WTC11 (cell line): ENCODE data around the gene DMXL2. TPM values are rescaled to one million over a fixed set of nuclear protein-coding genes. Genes with fewer than 3 reads are reported as not detected.

ENCODE experiments used
- ATF3 ChIP-seq: sonication (generic); formaldehyde crosslinking; conservative IDR thresholded peaks from 2 replicates; pipeline ENCODE4 v1.8.1; 2022; ENCODE audit warnings: mild to moderate bottlenecking, missing genetic modification reagents
- ATF6 ChIP-seq: sonication (generic); formaldehyde crosslinking; IDR thresholded peaks from 2 replicates; pipeline ENCODE4 v1.8.1; 2023; ENCODE audit warnings: mild to moderate bottlenecking, missing genetic modification reagents
- CREB1 ChIP-seq: sonication (generic); formaldehyde crosslinking; IDR thresholded peaks from 2 replicates; pipeline ENCODE4 v1.8.0; 2023; ENCODE audit warnings: mild to moderate bottlenecking, missing genetic modification reagents
- E2F5 ChIP-seq: sonication (generic); formaldehyde crosslinking; IDR thresholded peaks from 2 replicates; pipeline ENCODE4 v1.8.1; 2022; ENCODE audit warnings: mild to moderate bottlenecking, moderate library complexity, missing genetic modification reagents
- EMX1 ChIP-seq: fragments of 250-450 bp; sonication (Bioruptor Pico); IDR thresholded peaks from 2 replicates; pipeline ENCODE4 v1.8.0; 2021; ENCODE audit warnings: mild to moderate bottlenecking
- FOXP1 ChIP-seq: sonication (generic); formaldehyde crosslinking; IDR thresholded peaks from 2 replicates; pipeline ENCODE4 v1.8.0; 2022; ENCODE audit warnings: missing genetic modification reagents, mild to moderate bottlenecking, moderate library complexity, borderline replicate concordance
- FOXP4 ChIP-seq: sonication (generic); formaldehyde crosslinking; IDR thresholded peaks from 2 replicates; pipeline ENCODE4 v1.8.0; 2022; ENCODE audit warnings: mild to moderate bottlenecking, missing genetic modification reagents
- HMGXB4 ChIP-seq: sonication (generic); formaldehyde crosslinking; IDR thresholded peaks from 2 replicates; pipeline ENCODE4 v1.8.1; 2023; ENCODE audit warnings: mild to moderate bottlenecking, moderate library complexity, missing genetic modification reagents
- JAZF1 ChIP-seq: fragments of 250-450 bp; sonication (Bioruptor Pico); IDR thresholded peaks from 2 replicates; pipeline ENCODE4 v1.9.0; 2021; ENCODE audit warnings: moderate library complexity, mild to moderate bottlenecking, inconsistent platforms
- JUN ChIP-seq: sonication (generic); formaldehyde crosslinking; IDR thresholded peaks from 2 replicates; pipeline ENCODE4 v1.8.0; 2023; ENCODE audit warnings: mild to moderate bottlenecking, missing genetic modification reagents
- NFATC4 ChIP-seq: fragments of 250-450 bp; sonication (Bioruptor Pico); IDR thresholded peaks from 2 replicates; pipeline ENCODE4 v1.9.0; 2021; ENCODE audit warnings: mild to moderate bottlenecking
- PRDM15 ChIP-seq: sonication (generic); formaldehyde crosslinking; IDR thresholded peaks from 2 replicates; pipeline ENCODE4 v1.8.0; 2022; ENCODE audit warnings: missing genetic modification reagents
- SMAD4 ChIP-seq: sonication (generic); formaldehyde crosslinking; IDR thresholded peaks from 2 replicates; pipeline ENCODE4 v1.8.0; 2022; ENCODE audit warnings: mild to moderate bottlenecking, missing genetic modification reagents
- TEAD1 ChIP-seq: sonication (generic); formaldehyde crosslinking; IDR thresholded peaks from 2 replicates; pipeline ENCODE4 v1.8.0; 2022; ENCODE audit warnings: mild to moderate bottlenecking, missing genetic modification reagents
- TP53 ChIP-seq: sonication (generic); formaldehyde crosslinking; IDR thresholded peaks from 2 replicates; pipeline ENCODE4 v1.8.1; 2023; ENCODE audit warnings: mild to moderate bottlenecking, missing genetic modification reagents
- USF1 ChIP-seq: sonication (generic); formaldehyde crosslinking; IDR thresholded peaks from 2 replicates; pipeline ENCODE4 v1.8.0; 2022; ENCODE audit warnings: mild to moderate bottlenecking, missing genetic modification reagents
- ZBTB43 ChIP-seq: sonication (generic); formaldehyde crosslinking; IDR thresholded peaks from 2 replicates; pipeline ENCODE4 v1.8.1; 2023; ENCODE audit warnings: mild to moderate bottlenecking, missing genetic modification reagents
- ZNF416 ChIP-seq: fragments of 250-450 bp; sonication (Bioruptor Pico); IDR thresholded peaks from 2 replicates; pipeline ENCODE4 v1.9.0; 2021; ENCODE audit warnings: mild to moderate bottlenecking, inconsistent platforms
- ZNF423 ChIP-seq: fragments of 250-450 bp; sonication (Bioruptor Pico); IDR thresholded peaks from 2 replicates; pipeline ENCODE4 v2.1.2; 2022; ENCODE audit warnings: mild to moderate bottlenecking, moderate library complexity
- ZNF425 ChIP-seq: fragments of 250-450 bp; sonication (Bioruptor Pico); conservative IDR thresholded peaks from 2 replicates; pipeline ENCODE4 v1.9.0; 2021; ENCODE audit warnings: mild to moderate bottlenecking
- ZNF671 ChIP-seq: fragments of 250-450 bp; sonication (Bioruptor Pico); IDR thresholded peaks from 2 replicates; pipeline ENCODE4 v1.8.0; 2021; ENCODE audit warnings: mild to moderate bottlenecking
- total RNA-seq: library from RNA; stranded (reverse); gene quantifications from 3 replicates; pipeline ENCODE4 v1.2.3, GENCODE V29; 2021

Gene DMXL2
- total RNA-seq, 1 experiment from 2014 or later: 10.4 TPM

GRCh38 chr15:51622604-51623370, at the start of gene DMXL2 (continued):
- TF ChIP-seq PRDM15 (CRISPR knock-in tag): no peak
- no peak for TF ChIP-seq JAZF1 (CRISPR knock-in tag)
- TF ChIP-seq TP53: no peak
- TF ChIP-seq FOXP1 (CRISPR knock-in tag): peak; percentile 78; the same call in 1 of the 2 replicates
- peak; percentile 76 for TF ChIP-seq FOXP4 (CRISPR knock-in tag)
- TF ChIP-seq TEAD1 (CRISPR knock-in tag): 0 out of 2 replicates have a peak, but pooled peaks have one; percentile 61
- no peak for TF ChIP-seq SMAD4 (CRISPR knock-in tag)
- no peak for TF ChIP-seq EMX1 (CRISPR knock-in tag)
- no peak for TF ChIP-seq ZNF671
- TF ChIP-seq ZNF423: no peak
- TF ChIP-seq JUN: no peak
- TF ChIP-seq ZNF416 (CRISPR knock-in tag): no peak
- TF ChIP-seq E2F5 (CRISPR knock-in tag): peak; percentile 73; the same call in 1 of the 2 replicates
- TF ChIP-seq ATF6 (CRISPR knock-in tag): no peak
- TF ChIP-seq CREB1 (CRISPR knock-in tag): no peak
- no peak for TF ChIP-seq ZBTB43 (CRISPR knock-in tag)
- TF ChIP-seq ATF3: no peak
- 0 out of 2 replicates have a peak, but pooled peaks have one; percentile 55 for TF ChIP-seq USF1 (CRISPR knock-in tag)
- no peak for TF ChIP-seq ZNF425 (CRISPR knock-in tag)
- no peak for TF ChIP-seq NFATC4 (CRISPR knock-in tag)
- TF ChIP-seq HMGXB4 (CRISPR knock-in tag): peak; percentile 71
